Prostate gland (tissue), 2 donors: ENCODE measurements around the gene STUM.

Source experiments
- CTCF ChIP-seq, 4 experiments: fragments of 200-600 bp in 2 of 4; fragments of 450-650 bp in 2 of 4; sonication (generic) in 2 of 4; IDR thresholded peaks; 1 replicate in 3 of 4; 2 replicates in 1 of 4; pipeline ENCODE4 v1.5.1; 2016 to 2019; ENCODE audit warnings: antibody characterized with exemption in 4 of 4, mild to moderate bottlenecking in 2 of 4, moderate library complexity in 2 of 4
- POLR2A ChIP-seq: fragments of 450-650 bp; IDR thresholded peaks from one replicate; pipeline ENCODE4 v1.6.1; 2016; ENCODE audit warnings: antibody characterized with exemption, mild to moderate bottlenecking

GRCh38 chr1:226588484-226588883 is 39.9 kb downstream of the STUM start:
- no peak for TF ChIP-seq CTCF (IDR thresholded peaks at IDR 0.05)
- TF ChIP-seq POLR2A, result no peak
